Aorta (tissue), 5 donors: ENCODE results near the gene MLLT1. TPM values are rescaled to one million over a fixed set of nuclear protein-coding genes. Genes with fewer than 3 reads are reported as not detected.

Source experiments
- ATAC-seq: fragments of 200-7000 bp; cut with Tn5 transposase; one replicate; pipeline ENCODE4 v1.9.1; 2022; ENCODE audit warnings: moderate library complexity; ENCODE audit not compliant: low FRiP score
- DNase-seq, 2 donors: peaks; one replicate each; pipeline ENCODE4 v3.0.0-alpha.2; 2020
- H3K27ac ChIP-seq, 2 donors: one replicate each; pipeline ENCODE4 v1.5.1; 2013; ENCODE audit warnings: low read length in 2 of 2, mild to moderate bottlenecking in 2 of 2, moderate library complexity in 2 of 2, control low read depth in 1 of 2, inconsistent platforms in 1 of 2, low read depth in 1 of 2
- H3K27me3 ChIP-seq, 2 donors: one replicate each; pipeline ENCODE4 v1.6.1; 2013; ENCODE audit warnings: control low read depth in 1 of 2, low read length in 1 of 2, mild to moderate bottlenecking in 1 of 2, moderate library complexity in 1 of 2; ENCODE audit not compliant: insufficient read depth in 2 of 2, control insufficient read depth in 1 of 2
- H3K36me3 ChIP-seq, 2 donors: one replicate each; pipeline ENCODE4 v1.6.1; 2013; ENCODE audit warnings: control low read depth in 1 of 2, low read length in 1 of 2, mild to moderate bottlenecking in 1 of 2; ENCODE audit not compliant: insufficient read depth in 2 of 2, control insufficient read depth in 1 of 2
- H3K4me1 ChIP-seq, 2 donors: one replicate each; pipeline ENCODE4 v1.6.1; 2013; ENCODE audit warnings: low read length in 2 of 2, control low read depth in 1 of 2, mild to moderate bottlenecking in 1 of 2, moderate library complexity in 1 of 2; ENCODE audit not compliant: insufficient read depth in 2 of 2, control insufficient read depth in 1 of 2
- H3K4me3 ChIP-seq, 2 donors: one replicate each; pipeline ENCODE4 v1.5.1; 2013; ENCODE audit warnings: low read length in 2 of 2, control low read depth in 1 of 2, mild to moderate bottlenecking in 1 of 2
- H3K9me3 ChIP-seq: one replicate; pipeline ENCODE4 v1.6.1; 2013; ENCODE audit warnings: mild to moderate bottlenecking, low read length; ENCODE audit not compliant: control insufficient read depth
- WGBS, 2 donors: extraction: QIAGEN DNeasy Blood & Tissue Kit; methylation state at CpG; one replicate each; pipeline ENCODE4 v1.1.7; 2013; 5-methylcytosine and 5-hydroxymethylcytosine counted together
- intact Hi-C, 2 donors: fragments of 100-400 bp; cut with DNase I; formaldehyde crosslinking; loops; one replicate each; pipeline versions ENCODE4 v1.14.2 to v1.15.0; 2022
- polyA plus RNA-seq, 2 donors: library from polyadenylated mRNA; stranded (reverse); fragments of 200-250 nt; gene quantifications; one replicate each; pipeline ENCODE4 v1.2.3, GENCODE V29; 2013
- total RNA-seq, 2 donors: library from RNA; stranded (reverse); fragmentation: NEBNext Ultra II Directional; extraction: Animal tissue kit (Norgen Biotek cat#: 25700); gene quantifications; one replicate each; pipeline ENCODE4 v1.2.1, GENCODE V29; 2021
- donor health status: healthy with polysubstance abuse.
- donor health status: Bipolar disorder and iron deficiency.
- donor health status: DM: no; HTN: no; CAD: no.
- donor health status: DM: no; HTN: no; CAD: no.
- donor health status: DM: yes; HTN: yes; CAD: no.

MLLT1 gene
- total and polyA plus RNA-seq, 4 donors, result 14.9 to 55.5 (median 44.5) TPM

DNA sequence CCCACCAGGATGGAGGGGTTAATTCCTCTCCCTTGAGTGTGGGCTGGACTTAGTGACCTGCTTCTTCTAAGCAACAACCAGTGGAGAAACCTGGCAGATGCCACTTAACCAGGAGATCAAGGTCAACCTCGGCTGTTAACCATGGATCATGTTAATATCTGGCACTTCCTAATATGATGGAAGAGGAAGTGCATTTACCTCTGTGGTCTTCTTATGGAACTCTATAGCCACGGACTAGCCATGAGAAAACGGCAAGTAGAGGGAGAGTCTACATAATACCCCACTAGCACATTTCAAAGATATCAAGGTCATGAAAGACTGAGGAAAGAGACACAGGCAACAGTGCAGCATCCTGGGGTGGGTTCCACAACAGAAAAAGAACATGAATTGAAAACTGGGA is 31.4 kb downstream of the MLLT1 start:
- ATAC-seq, result no peak
- H3K36me3 ChIP-seq, result no peaks in the 10 kb centered on the region
- 85 to 86% methylated on average over 3 of the region's 3 CpGs for WGBS, 2 donors
- H3K27ac ChIP-seq, result no peak overlapping the region
- H3K4me1 ChIP-seq, result no peaks in the 10 kb centered on the region
- H3K27me3 ChIP-seq, result no peaks in the 10 kb centered on the region
- no peak overlapping the region for H3K4me3 ChIP-seq
- no peak for DNase-seq
- intact Hi-C loops, result no loop called here
- H3K9me3 ChIP-seq, result no peaks in the 10 kb centered on the region

DNA sequence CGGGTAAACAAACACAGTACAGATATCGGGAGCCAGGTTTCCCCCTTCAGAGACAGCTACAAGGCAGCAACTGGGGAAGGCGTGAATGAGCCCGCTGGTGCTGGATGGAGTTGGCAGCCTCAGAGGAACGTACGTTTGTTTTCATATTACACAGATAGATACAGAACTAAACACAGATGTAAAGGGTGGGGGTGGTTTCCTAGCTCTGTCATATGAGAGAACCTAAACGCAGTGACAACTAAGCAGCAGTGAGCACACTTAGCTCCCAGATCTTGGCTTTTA is 32.8 kb downstream of the MLLT1 start:
- Histone ChIP-seq H3K9me3 (no peaks in the 10 kb centered on the region), H3K36me3 (no peaks in the 10 kb centered on the region), H3K27ac (no peak overlapping the region), H3K4me3 (no peak overlapping the region), H3K27me3 (no peaks in the 10 kb centered on the region), H3K4me1 (no peaks in the 10 kb centered on the region)
- 96 to 97% methylated on average over 7 of the region's 7 CpGs for WGBS, 2 donors
- intact Hi-C loops, result no loop called here
- no peak for ATAC-seq
- peak in 1 of 2 donors; percentile 28 for DNase-seq

DNA sequence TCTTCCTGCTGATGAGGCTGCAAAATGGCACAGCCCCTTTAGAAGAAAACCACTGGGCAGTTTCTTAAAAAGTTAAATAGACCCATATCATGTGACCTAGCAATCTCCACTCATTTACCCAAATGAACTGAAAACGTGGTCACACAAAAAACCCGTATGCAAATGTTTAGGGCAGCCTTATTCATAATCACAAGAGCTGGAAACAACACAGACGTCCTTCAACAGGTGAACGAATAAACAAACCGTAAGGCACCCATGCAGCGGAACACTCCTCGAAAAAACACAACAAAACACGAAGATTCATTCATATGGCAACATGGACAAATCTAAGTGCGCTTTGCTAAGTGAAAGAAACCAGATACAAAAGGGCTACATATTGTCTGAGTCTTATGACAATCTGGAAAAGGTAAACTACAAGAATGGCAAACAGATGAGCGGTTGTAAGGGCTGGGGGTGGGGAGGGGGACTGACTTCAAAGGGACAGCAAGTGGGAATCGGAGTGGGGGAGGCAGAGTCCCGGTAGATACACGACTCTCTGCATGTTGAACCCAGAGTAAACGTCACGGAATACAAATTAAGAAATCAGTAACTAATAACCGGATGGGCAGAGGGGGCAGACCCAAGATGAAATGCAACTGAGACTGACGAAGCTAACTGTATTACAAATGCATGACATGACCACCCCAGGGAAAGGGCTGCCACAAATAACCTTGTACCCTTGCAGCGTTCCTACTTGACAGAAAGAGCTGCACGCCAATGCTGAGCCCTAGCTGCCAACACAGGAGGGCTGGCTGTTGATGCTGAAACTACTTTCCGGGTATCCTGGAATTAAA is 33.4 kb downstream of the MLLT1 start:
- no peak overlapping the region for H3K4me3 ChIP-seq
- H3K27me3 ChIP-seq, result no peaks in the 10 kb centered on the region
- no peaks in the 10 kb centered on the region for H3K9me3 ChIP-seq
- H3K36me3 ChIP-seq, result no peaks in the 10 kb centered on the region
- ATAC-seq (no peak), DNase-seq (peak in 1 of 2 donors; percentile 17)
- no peaks in the 10 kb centered on the region for H3K4me1 ChIP-seq
- intact Hi-C loops, result no loop called here
- WGBS, 2 donors, result 92 to 97% methylated on average over 20 of the region's 20 CpGs
- H3K27ac ChIP-seq, result no peak overlapping the region

DNA sequence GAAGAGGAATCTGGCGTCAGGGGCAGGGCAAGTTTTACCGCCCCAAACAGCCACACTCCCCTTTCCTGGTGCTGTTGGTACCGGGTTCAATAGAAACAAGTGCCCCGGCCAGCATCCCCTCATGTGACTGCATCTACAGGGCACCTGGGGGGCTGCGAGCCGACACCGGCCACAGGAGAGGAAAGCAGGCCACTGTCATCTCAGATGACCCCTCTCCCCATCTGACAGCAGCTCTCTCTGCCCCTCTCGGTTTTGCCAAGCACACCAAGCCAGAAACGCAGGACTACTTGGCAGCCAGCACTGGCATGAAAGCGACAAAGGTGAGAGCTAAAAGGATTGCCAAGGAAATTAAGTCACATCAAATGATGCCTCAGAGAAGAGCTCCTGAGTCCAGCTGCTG is 37.1 kb downstream of the MLLT1 start:
- intact Hi-C loops, result no loop called here
- no peaks in the 10 kb centered on the region for H3K9me3 ChIP-seq
- no peak overlapping the region for H3K27ac ChIP-seq
- WGBS, 2 donors, result 60 to 70% methylated on average over 10 of the region's 10 CpGs
- no peaks in the 10 kb centered on the region for H3K36me3 ChIP-seq
- ATAC-seq (no peak), DNase-seq (peak in 1 of 2 donors; percentile 66)
- no peaks in the 10 kb centered on the region for H3K27me3 ChIP-seq
- no peak overlapping the region for H3K4me3 ChIP-seq
- H3K4me1 ChIP-seq, result peaks cover 0 to 2% of the 10 kb centered on the region in 2 donors

DNA sequence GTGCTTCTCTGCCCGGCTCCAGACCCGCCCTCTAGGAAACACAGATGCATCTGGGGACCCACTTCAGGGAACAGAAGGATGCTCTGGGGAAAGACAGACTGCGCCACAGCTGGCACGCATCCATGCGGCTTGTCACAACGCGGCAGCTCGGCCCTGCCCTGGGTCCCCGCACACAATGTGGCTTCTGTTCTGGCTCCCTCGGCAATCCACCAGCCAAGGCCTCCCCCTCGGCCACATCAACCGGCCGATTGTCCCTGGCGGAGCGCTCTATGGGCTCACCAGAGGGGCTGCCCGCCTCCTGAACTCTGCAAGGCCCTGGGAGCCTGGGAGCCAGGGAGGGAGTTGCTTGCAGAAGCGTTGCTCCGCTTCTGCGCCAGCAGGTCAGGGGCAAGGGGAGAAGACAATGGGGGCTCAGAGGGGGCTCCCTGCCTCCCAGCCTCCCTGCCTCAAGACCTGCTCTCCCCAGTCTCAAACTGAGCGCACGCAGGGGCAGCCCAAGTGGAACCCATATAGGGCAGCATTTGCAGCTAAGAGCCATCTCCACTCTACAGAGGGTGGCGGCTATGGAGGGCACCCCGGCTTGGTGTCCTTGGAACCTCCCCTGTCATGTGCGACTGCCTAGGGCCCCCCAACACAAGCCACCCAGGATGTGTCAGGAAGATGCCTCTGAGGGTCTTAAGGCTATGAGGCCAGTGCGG is 37.9 kb downstream of the MLLT1 start:
- no peak overlapping the region for H3K4me3 ChIP-seq
- no peaks in the 10 kb centered on the region for H3K9me3 ChIP-seq
- no peaks in the 10 kb centered on the region for H3K36me3 ChIP-seq
- peak; percentile 37 to 75 for DNase-seq
- WGBS, 2 donors, result 87 to 90% methylated on average over 25 of the region's 25 CpGs
- intact Hi-C loops, result no loop called here
- peaks cover 0 to 2% of the 10 kb centered on the region in 2 donors for H3K4me1 ChIP-seq
- no peak overlapping the region for H3K27ac ChIP-seq
- H3K27me3 ChIP-seq, result no peaks in the 10 kb centered on the region
- ATAC-seq, result no peak

DNA sequence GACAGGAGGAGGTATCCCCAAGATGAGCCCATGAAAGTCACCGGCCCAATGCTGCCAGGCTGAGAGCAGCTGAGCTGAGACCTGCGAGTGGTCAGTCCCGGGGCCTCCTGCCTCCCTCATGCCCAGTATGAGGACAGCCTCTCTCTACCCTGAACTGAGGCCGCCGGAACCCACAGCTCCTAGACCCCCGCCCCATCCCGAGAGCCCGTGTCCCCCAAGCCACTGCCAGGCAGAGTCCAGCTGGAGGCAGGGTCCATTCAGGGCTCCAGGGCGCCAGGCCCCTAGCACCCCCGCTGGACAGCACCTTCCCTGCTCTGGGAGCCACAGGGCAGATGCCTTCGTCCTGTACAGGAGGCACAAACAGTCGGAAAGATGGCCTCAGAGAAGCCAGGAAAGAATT is 38.7 kb downstream of the MLLT1 start:
- no peaks in the 10 kb centered on the region for H3K9me3 ChIP-seq
- no peak overlapping the region for H3K27ac ChIP-seq
- no peak overlapping the region for H3K4me3 ChIP-seq
- H3K36me3 ChIP-seq, result no peaks in the 10 kb centered on the region
- intact Hi-C loops, result no loop called here
- WGBS, 2 donors, result 92 to 94% methylated on average over 12 of the region's 12 CpGs
- no peaks in the 10 kb centered on the region for H3K27me3 ChIP-seq
- DNase-seq (peak; percentile 41 to 72), ATAC-seq (no peak)
- H3K4me1 ChIP-seq, result peaks cover 0 to 2% of the 10 kb centered on the region in 2 donors

DNA sequence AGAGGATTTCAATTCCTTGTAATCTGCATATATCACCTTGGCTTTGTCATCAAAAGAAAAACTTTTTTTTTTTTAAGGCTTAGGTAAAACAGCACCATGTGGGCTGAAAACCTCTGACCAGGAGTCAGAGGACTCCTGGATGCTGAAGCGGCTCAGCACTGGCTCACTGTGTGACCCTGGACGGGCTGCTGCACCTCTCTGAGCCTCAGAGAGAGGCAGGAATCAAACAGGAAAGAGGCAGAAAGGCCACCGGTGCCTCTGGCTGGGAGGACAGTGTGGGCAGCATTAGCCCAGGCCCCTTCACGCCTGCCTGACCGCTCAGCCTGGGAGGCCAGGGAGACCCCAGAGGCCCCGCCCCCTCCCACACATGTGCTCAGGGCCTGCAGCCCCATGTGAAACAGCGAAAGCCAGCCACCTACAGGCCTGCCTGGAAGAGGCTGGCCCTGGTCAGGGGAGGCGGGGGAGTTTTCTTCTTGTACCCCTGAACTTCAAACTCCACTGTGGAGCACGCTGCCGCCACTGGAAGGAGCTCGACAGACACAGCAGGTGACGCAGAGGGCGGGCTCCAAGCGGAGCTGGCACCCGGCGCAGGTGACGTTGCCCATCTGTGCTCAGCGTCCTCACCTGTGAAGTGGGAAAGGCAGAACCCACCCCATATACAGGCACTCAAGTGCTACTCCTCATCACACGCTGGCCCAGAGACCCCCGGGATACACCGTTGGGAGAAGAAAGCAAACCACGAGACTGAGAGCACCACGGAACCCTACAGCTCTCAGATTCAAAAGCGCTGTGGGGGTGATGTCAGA is 39.7 kb downstream of the MLLT1 start:
- peaks cover 0 to 2% of the 10 kb centered on the region in 2 donors for H3K4me1 ChIP-seq

DNA sequence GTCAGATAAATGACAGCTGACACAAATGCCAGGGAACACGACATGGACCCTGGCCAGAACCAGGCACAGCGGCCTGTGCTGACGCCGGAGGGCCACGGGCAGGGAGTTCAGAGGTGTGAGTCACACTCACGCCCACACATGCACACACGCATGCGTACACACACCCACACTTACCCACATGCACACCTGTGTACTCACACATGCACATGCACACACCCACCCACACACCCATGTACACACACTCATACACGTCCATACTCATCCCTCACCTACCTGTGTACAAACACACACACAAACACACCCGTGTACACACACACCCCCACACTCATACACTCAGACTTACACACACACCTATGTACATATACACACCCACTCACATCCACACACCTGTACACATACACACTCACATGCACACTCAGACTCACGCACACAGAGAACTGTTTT is 40.4 kb downstream of the MLLT1 start:
- peak; percentile 6 for ATAC-seq
- no peak overlapping the region for H3K4me3 ChIP-seq
- no peaks in the 10 kb centered on the region for H3K9me3 ChIP-seq
- intact Hi-C loops, result loop anchor here (5.0 kb wide), 2 partner anchors 33 to 38 kb away; partner anchors contain the start of gene MLLT1 (in 1 of the 2)
- peak; percentile 65 to 82 for DNase-seq
- H3K27ac ChIP-seq, result peak overlapping the region; percentile 6 to 78
- no peaks in the 10 kb centered on the region for H3K27me3 ChIP-seq
- H3K4me1 ChIP-seq, result peaks cover 0 to 2% of the 10 kb centered on the region in 2 donors
- 25 to 28% methylated on average over 11 of the region's 11 CpGs for WGBS, 2 donors
- H3K36me3 ChIP-seq, result no peaks in the 10 kb centered on the region

More for the DNA sequence above, 39.7 kb downstream of the MLLT1 start:
- 95 to 97% methylated on average over 24 of the region's 24 CpGs for WGBS, 2 donors
- ATAC-seq (no peak), DNase-seq (peak in 1 of 2 donors; percentile 64)
- H3K27ac ChIP-seq, result no peak overlapping the region
- no peaks in the 10 kb centered on the region for H3K9me3 ChIP-seq
- no peaks in the 10 kb centered on the region for H3K27me3 ChIP-seq
- no peak overlapping the region for H3K4me3 ChIP-seq
- intact Hi-C loops, result loop anchor here (5.0 kb wide), 2 partner anchors 32 to 37 kb away; partner anchors contain the start of gene MLLT1 (in 1 of the 2)
- no peaks in the 10 kb centered on the region for H3K36me3 ChIP-seq
